Endodermal cell (in vitro differentiated cells): ENCODE measurements around the gene RPN1. TPM values are rescaled to one million over a fixed set of nuclear protein-coding genes. Genes with fewer than 3 reads are reported as not detected.

ENCODE experiments used
- DNase-seq: peaks from one replicate; pipeline ENCODE4 v3.0.0-alpha.2; 2017
- H3K27ac ChIP-seq: 2 replicates; pipeline ENCODE4 v1.5.1; 2013; ENCODE audit warnings: mild to moderate bottlenecking, low read depth, low read length, moderate library complexity
- H3K27me3 ChIP-seq: 2 replicates; pipeline ENCODE4 v1.6.1; 2013; ENCODE audit warnings: mild to moderate bottlenecking, low read length, moderate library complexity; ENCODE audit not compliant: insufficient read depth, control insufficient read depth, poor library complexity, severe bottlenecking
- H3K36me3 ChIP-seq: 2 replicates; pipeline ENCODE4 v1.7.0; 2013; ENCODE audit warnings: mild to moderate bottlenecking, low read length, moderate library complexity; ENCODE audit not compliant: control insufficient read depth, insufficient read depth
- H3K4me1 ChIP-seq: one replicate; pipeline ENCODE4 v1.7.0; 2013; ENCODE audit warnings: low read length; ENCODE audit not compliant: control insufficient read depth, insufficient read depth
- H3K4me3 ChIP-seq: 2 replicates; pipeline ENCODE4 v1.5.1; 2013; ENCODE audit warnings: mild to moderate bottlenecking, low read length, moderate library complexity
- H3K9ac ChIP-seq: 2 replicates; pipeline ENCODE4 v1.6.1; 2013; ENCODE audit warnings: mild to moderate bottlenecking, low read length, moderate library complexity; ENCODE audit not compliant: poor library complexity, severe bottlenecking; ENCODE audit errors: extremely low read depth
- H3K9me3 ChIP-seq: 2 replicates; pipeline ENCODE4 v1.6.1; 2013; ENCODE audit warnings: mild to moderate bottlenecking, low read length, moderate library complexity; ENCODE audit not compliant: control insufficient read depth
- H3K27ac Mint-ChIP-seq: 2 replicates; pipeline ENCODE4 v1.8.0; 2020; ENCODE audit warnings: mixed read lengths
- H3K27me3 Mint-ChIP-seq: 2 replicates; pipeline ENCODE4 v1.8.0; 2021; ENCODE audit warnings: mild to moderate bottlenecking, mixed read lengths; ENCODE audit not compliant: insufficient read depth
- H3K36me3 Mint-ChIP-seq: 2 replicates; pipeline ENCODE4 v1.8.0; 2020; ENCODE audit warnings: low read depth, mixed read lengths
- H3K4me1 Mint-ChIP-seq: 2 replicates; pipeline ENCODE4 v1.8.0; 2020; ENCODE audit warnings: mixed read lengths
- H3K4me3 Mint-ChIP-seq: 2 replicates; pipeline ENCODE4 v1.8.0; 2020; ENCODE audit warnings: mild to moderate bottlenecking, moderate library complexity, mixed read lengths
- H3K9me3 Mint-ChIP-seq: 2 replicates; pipeline ENCODE4 v1.8.0; 2020; ENCODE audit warnings: mild to moderate bottlenecking, mixed read lengths
- CTCF ChIP-seq: fragments of 200-600 bp; sonication (generic); conservative IDR thresholded peaks from 2 replicates; pipeline ENCODE4 v1.5.0; 2021; ENCODE audit warnings: antibody characterized with exemption, mild to moderate bottlenecking
- WGBS, 2 experiments: methylation state at CpG; one replicate each; pipeline versions ENCODE4 v1.1.5 to v1.1.7; 2013; ENCODE audit warnings: missing lambda C conversion rate in 2 of 2, mixed read lengths in 1 of 2; ENCODE audit not compliant: insufficient coverage in 1 of 2, insufficient read length in 1 of 2; 5-methylcytosine and 5-hydroxymethylcytosine counted together
- total RNA-seq, 2 donors: library from RNA; stranded (reverse); fragmentation: NEBNext Ultra II Directional in 1 of 2; extraction: Animal tissue kit (Norgen Biotek cat#: 25700) in 1 of 2; gene quantifications; 2 replicates in 1 of 2; 3 replicates in 1 of 2; pipeline ENCODE4 v1.2.1, GENCODE V29; 2021

RPN1 gene
- total RNA-seq, 2 donors from 2014 or later, result 197 to 210 TPM

GRCh38 chr3:128572013-128572412, 78.6 kb downstream of the RPN1 start:
- no peaks in the 10 kb centered on the region for H3K27me3 Mint-ChIP-seq
- H3K9me3 Mint-ChIP-seq, result no peaks in the 10 kb centered on the region
- H3K36me3 Mint-ChIP-seq, result no peaks in the 10 kb centered on the region
- H3K4me1 Mint-ChIP-seq, result peaks cover 26% of the 10 kb centered on the region
- WGBS, 2 experiments, result 82 to 99% methylated on average over 9 to 13 of the region's 13 CpGs
- H3K27ac ChIP-seq, result no peak overlapping the region
- no peaks in the 10 kb centered on the region for H3K36me3 ChIP-seq
- H3K9me3 ChIP-seq, result no peaks in the 10 kb centered on the region
- no peak for TF ChIP-seq CTCF
- no peak overlapping the region for H3K4me3 Mint-ChIP-seq
- no peak for DNase-seq
- H3K9ac ChIP-seq, result no peak overlapping the region
- H3K4me3 ChIP-seq, result no peak overlapping the region
- H3K27me3 ChIP-seq, result no peaks in the 10 kb centered on the region
- no peak overlapping the region for H3K27ac Mint-ChIP-seq
- peaks cover 11% of the 10 kb centered on the region for H3K4me1 ChIP-seq

Other genes with a start within 250 kb of the RPN1 start
- not detected for gene DNAJB8, start 183.9 kb downstream of the RPN1 start, total RNA-seq
- 1 to 10 TPM; 1.2 to 1.6 TPM for gene GATA2, start 157.6 kb downstream of the RPN1 start, total RNA-seq
- 100 to 1,000 TPM; 166 to 194 TPM for gene RAB7A, start 75.4 kb upstream of the RPN1 start, total RNA-seq
- gene ACAD9, start 228.8 kb upstream of the RPN1 start, total RNA-seq, result 10 to 100 TPM; 48.0 to 52.1 TPM